Activated CD4-positive, alpha-beta T cell treated with anti-CD3 and anti-CD28 coated beads, Interleukin-2, amount 50 U/mL, for 1 hour (primary cell): ENCODE results near the gene NGF.

Source experiments
- DNase-seq: peaks from one replicate; pipeline ENCODE4 v3.0.0-alpha.2; 2020

NGF gene

GRCh38 chr1:115277276-115277675 lies 60.8 kb downstream of the NGF start:
- DNase-seq: no peak

DNA sequence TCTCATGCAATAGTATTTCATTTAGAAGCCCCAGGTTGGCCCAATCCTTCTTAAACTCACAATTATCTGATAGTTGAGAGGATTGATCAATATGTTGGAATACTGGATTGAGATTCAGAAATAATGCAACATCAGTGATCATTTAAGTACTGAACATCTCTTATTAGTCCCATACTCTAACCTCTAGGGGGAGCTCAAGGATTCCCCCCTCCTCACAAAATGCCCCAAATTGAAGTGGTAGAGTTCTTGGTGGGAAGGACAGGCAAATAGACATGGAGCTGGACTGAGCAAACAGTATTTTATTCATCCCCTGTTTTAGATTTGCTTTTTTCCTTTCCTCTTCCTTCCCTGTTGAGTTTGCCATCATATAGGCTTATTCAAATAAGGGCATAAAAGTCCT lies 62.8 kb downstream of the NGF start:
- DNase-seq: no peak

DNA sequence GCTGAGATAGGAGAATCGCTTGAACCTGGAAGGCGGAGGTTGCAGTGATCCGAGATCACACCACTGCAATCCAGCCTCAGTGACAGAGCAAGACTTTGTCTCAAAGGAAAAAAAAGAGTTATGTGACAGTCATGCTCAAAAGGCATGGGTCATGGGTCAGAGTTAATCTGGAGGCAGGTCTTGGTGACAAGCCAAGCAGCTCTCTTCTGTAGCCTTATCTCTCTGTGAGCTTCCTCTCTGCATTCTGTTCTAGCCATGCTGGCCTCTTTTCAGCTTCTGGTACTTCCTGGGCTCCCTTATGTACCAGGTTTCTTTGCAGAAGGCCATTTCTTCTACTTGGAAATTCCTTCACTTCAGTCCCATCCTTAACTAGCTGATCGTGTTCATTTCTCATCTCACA lies 63.6 kb downstream of the NGF start:
- DNase-seq: no peak

- no peak for DNase-seq
Observed at GRCh38 chr1:115266729-115267421, 71.2 kb downstream of the NGF start.

GRCh38 chr1:115265099-115265498 lies 73.0 kb downstream of the NGF start:
- DNase-seq: no peak

GRCh38 chr1:115262886-115263285 lies 75.2 kb downstream of the NGF start:
- no peak for DNase-seq

DNA sequence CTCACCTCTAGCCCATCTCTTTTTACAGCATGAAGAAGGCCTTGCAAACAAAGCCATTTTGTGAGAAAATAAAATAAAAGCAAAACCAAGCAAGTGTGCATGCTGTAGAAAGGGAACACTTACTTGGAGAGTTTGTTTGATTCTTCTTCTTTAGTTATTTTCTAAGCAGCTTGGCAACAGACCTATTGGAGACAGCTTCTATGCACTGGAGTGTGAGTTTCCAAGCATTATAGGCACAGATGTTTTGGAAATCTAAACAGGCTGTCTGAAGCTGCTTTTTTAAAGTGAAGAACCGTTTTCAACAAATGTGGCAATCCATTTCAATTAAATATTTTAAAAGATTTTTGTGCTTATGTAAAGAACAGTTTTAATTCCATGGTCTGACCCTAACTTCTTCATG lies 76.6 kb downstream of the NGF start:
- no peak for DNase-seq

GRCh38 chr1:115258302-115258866 lies 79.7 kb downstream of the NGF start:
- no peak for DNase-seq

- no peak for DNase-seq
Observed at GRCh38 chr1:115257591-115257990, 80.5 kb downstream of the NGF start.

DNA sequence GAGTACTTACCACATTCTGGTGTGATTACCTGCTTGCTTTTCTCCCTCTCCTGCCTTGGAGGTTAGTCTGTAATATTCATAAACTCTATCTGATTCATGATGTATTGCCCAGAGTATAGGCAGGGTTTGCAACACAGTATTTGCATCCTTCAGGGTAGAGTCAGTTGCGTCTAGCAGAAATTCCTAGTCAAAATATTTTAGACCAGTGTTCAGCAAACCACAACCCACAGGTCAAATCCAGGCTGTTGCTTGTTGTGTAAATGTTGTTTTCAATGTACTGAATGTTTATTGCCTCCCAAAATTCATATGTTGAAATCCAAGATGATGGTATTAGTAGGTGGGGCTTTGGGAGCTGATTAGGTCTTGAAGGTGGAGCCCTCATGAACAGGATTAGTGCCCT lies 82.9 kb downstream of the NGF start:
- DNase-seq: no peak

DNA sequence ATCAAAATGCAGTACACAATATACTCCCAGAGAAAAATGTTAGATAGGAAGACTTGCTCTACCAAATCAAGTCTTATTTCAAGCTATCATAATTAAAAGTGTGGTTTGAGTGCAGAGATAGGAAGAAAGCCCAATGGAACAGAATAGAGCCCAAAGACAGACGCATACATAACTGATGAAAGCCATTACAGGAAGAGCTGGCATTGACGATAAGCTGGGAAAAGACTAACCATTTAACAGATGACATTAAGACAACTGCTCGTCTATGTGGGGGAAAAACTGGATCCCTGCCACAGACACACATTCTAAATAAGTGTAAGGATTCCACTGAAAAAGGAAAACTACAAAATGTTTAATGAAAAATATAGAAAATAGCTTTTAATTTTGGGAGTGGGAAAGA lies 85.5 kb downstream of the NGF start:
- no peak for DNase-seq

DNA sequence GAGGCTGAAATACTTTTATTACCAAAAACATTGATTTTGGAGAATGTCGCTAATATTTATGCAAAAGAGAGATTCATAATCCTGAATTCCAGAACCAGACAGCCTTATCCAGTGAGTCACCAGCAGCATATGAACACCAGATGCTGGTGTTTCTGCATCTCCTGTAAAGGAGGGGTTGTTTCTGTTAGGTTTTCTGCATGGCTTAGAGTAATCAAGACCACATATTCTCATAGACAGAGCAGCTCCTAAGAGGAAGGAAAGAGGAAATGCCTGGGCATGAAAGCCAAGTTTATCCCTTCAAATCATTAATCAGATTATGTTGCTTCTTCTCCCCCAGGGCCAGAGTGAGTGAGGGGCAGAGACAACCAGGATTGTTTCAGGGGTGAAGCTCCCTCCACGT lies 86.2 kb downstream of the NGF start:
- DNase-seq: no peak

DNA sequence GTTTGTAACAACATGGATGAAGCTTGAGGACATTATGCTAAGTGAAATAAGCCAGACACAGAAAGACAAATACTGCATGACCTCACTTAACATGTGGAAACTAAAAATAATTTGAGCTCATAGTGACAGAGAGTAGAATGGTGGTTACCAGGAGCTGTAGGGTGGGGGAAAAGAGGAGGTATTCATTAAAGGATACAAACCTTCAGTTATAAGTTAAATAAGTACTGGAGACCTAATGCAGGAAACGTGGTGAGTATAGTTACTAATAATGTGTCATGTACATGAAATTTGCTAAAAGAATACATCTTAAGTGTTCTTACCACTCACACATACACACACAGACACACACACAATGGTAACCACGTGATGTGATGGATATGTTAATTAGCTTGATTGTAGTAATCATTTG lies 86.7 kb downstream of the NGF start:
- DNase-seq: no peak

GRCh38 chr1:115246526-115246925 lies 91.5 kb downstream of the NGF start:
- no peak for DNase-seq

GRCh38 chr1:115245227-115245626 lies 92.8 kb downstream of the NGF start:
- no peak for DNase-seq

DNA sequence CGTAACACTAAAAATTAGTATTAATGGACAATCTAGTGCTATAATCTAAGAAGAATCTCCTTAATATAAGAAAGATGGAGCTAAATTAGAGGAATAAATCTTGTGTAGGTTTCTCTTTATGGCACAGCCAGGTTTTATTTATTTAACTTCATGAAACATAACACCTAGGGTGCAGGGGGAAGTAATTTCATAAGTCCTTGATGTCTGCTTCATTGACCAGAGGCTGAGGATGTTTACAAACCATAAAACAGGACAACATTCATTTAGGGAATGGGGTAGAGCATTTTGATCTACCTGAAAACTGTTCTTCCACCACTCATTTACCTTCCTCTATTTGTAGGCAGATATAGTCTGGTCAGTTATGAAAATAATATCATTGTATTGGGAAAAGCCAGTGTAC lies 95.5 kb downstream of the NGF start:
- DNase-seq: no peak

DNA sequence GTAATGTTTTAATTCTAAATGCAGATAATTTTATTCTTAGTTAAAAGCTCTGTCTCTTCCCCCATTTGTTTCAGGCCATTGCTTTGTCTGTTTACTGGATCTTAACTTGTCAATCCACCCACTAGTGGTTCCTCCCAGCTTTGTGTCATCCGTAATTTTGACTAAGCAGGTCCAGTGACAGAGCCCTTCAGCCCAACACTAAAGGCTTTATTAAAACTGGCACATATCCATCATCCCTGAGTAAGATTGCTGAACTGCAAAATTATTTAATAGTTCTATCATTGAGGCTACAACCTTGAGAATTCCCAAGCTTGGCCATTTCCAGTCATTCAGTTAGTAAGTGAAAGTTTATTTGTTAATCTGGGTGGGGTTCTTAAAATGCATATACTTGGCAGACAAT lies 96.7 kb downstream of the NGF start:
- no peak for DNase-seq

DNA sequence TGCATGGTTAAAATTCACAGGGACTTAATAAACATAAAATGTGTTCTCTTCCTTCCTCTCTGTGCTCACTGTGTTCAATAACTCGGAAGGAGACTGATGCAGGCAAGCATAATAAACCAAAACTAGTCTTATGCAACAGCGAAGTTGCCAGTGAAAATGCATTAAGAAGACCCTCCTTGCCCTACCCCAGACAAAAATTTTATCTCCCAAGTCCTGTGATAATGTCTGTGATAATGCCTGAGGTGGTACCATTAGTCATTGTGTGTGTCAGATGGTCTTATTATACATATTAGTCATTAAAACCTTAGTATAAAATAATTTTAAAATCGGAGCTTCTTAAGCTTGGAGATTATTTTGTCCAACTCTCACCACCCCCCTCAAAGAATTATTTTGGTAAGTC lies 97.8 kb downstream of the NGF start:
- DNase-seq: no peak

GRCh38 chr1:115239426-115239825 lies 98.6 kb downstream of the NGF start:
- DNase-seq: no peak

DNA sequence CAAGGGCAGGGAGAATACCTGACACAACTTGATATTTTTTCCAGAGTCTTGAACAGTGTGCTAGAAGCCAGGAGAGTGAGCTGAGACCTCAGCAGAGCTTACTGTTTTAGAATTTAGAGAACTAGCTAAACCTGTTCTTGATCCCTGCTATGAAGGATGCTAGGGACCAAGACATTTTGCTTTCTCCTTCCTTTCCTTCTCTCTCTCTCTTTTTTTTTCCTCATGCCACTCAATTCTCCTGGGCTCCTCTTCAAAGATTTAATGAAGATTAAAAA lies 99.0 kb downstream of the NGF start:
- no peak for DNase-seq

GRCh38 chr1:115238336-115239147 lies 99.5 kb downstream of the NGF start:
- no peak for DNase-seq

GRCh38 chr1:115237507-115237906 lies 100.5 kb downstream of the NGF start:
- no peak for DNase-seq

GRCh38 chr1:115237023-115237422 lies 101.0 kb downstream of the NGF start:
- DNase-seq: no peak
